A673 (cell line): ENCODE measurements around the gene PSPN. TPM values are rescaled to one million over a fixed set of nuclear protein-coding genes. Genes with fewer than 3 reads are reported as not detected.
"Not testable (repeated sequence)": the region's sequence is repeated elsewhere in the genome, so short reads cannot be mapped to it uniquely, and the experiment has no call there.

Source experiments
- BruUV-seq: library from RNA; stranded (reverse); fragments of 400-500 nt; replicated peaks from 2 replicates; lab custom pipeline; 2021; lab: Mats Ljungman, UMichigan
- CTCF ChIA-PET: fragments of 300-600 bp; sonication (Branson Sonifier 250); formaldehyde crosslinking; loops from one replicate; lab custom pipeline; 2022; ENCODE audit warnings: antibody characterized with exemption; lab: Charles Lee
- POLR2A ChIA-PET: fragments of 300-600 bp; sonication (Branson Sonifier 250); formaldehyde crosslinking; loops from one replicate; lab custom pipeline; 2022; ENCODE audit warnings: antibody characterized with exemption; ENCODE audit not compliant: low non-redundant PET; lab: Charles Lee
- DNase-seq: peaks from one replicate; pipeline ENCODE4 v3.0.0-alpha.2; 2015; ENCODE audit warnings: low spot score
- H3K27ac ChIP-seq: fragments of 200-600 bp; sonication (generic); 2 replicates; pipeline ENCODE4 v1.5.1; 2016; ENCODE audit warnings: mixed run types, low read depth, mild to moderate bottlenecking, mixed read lengths, antibody characterized with exemption, low read length; ENCODE audit not compliant: poor library complexity, severe bottlenecking
- H3K27me3 ChIP-seq: fragments of 200-600 bp; sonication (generic); replicated peaks from 2 replicates; pipeline ENCODE4 v1.6.1; 2017; ENCODE audit warnings: mixed run types, low read depth, mild to moderate bottlenecking, mixed read lengths, antibody characterized with exemption, low read length; ENCODE audit not compliant: insufficient read depth, poor library complexity
- H3K36me3 ChIP-seq: fragments of 200-600 bp; sonication (generic); 2 replicates; pipeline ENCODE4 v1.6.1; 2016; ENCODE audit warnings: mixed run types, mild to moderate bottlenecking, mixed read lengths, antibody characterized with exemption, low read length; ENCODE audit not compliant: insufficient read depth, poor library complexity, severe bottlenecking
- H3K4me1 ChIP-seq: fragments of 200-600 bp; sonication (generic); 2 replicates; pipeline ENCODE4 v1.6.1; 2017; ENCODE audit warnings: mixed run types, mild to moderate bottlenecking, mixed read lengths, antibody characterized with exemption, low read length; ENCODE audit not compliant: insufficient read depth, poor library complexity, severe bottlenecking
- H3K4me3 ChIP-seq: fragments of 200-600 bp; sonication (generic); 2 replicates; pipeline ENCODE4 v1.5.1; 2016; ENCODE audit warnings: low read depth, mixed run types, mild to moderate bottlenecking, mixed read lengths, low read length; ENCODE audit not compliant: poor library complexity, severe bottlenecking
- H3K9me3 ChIP-seq: fragments of 200-600 bp; sonication (generic); 2 replicates; pipeline ENCODE4 v1.6.1; 2016; ENCODE audit warnings: mixed run types, low read depth, mild to moderate bottlenecking, mixed read lengths, antibody characterized with exemption, low read length; ENCODE audit not compliant: poor library complexity, severe bottlenecking
- EZH2 ChIP-seq: fragments of 200-600 bp; sonication (generic); IDR thresholded peaks from 2 replicates; pipeline ENCODE4 v1.6.1; 2017; ENCODE audit warnings: borderline replicate concordance, low read depth, mild to moderate bottlenecking, mixed read lengths, antibody characterized with exemption, low read length; ENCODE audit not compliant: poor library complexity, severe bottlenecking
- intact Hi-C: fragments of 100-400 bp; cut with micrococcal nuclease; formaldehyde crosslinking; loops from one replicate; pipeline ENCODE4 v1.10.0; 2022; ENCODE audit not compliant: unreplicated experiment
- total RNA-seq: library from RNA; stranded (reverse); gene quantifications from 2 replicates; pipeline ENCODE4 v1.2.3, GENCODE V29; 2021
- TF ChIP-seq, protein P1 (sequence below): fragments of 300-800, 200-600 bp; sonication (generic); conservative IDR thresholded peaks from 2 replicates; pipeline ENCODE4 v1.5.1; 2017; ENCODE audit warnings: low read depth, mild to moderate bottlenecking, antibody characterized with exemption, low read length, moderate library complexity, mixed read lengths

Gene PSPN
- total RNA-seq, 1 experiment from 2014 or later, result 3.4 TPM

DNA sequence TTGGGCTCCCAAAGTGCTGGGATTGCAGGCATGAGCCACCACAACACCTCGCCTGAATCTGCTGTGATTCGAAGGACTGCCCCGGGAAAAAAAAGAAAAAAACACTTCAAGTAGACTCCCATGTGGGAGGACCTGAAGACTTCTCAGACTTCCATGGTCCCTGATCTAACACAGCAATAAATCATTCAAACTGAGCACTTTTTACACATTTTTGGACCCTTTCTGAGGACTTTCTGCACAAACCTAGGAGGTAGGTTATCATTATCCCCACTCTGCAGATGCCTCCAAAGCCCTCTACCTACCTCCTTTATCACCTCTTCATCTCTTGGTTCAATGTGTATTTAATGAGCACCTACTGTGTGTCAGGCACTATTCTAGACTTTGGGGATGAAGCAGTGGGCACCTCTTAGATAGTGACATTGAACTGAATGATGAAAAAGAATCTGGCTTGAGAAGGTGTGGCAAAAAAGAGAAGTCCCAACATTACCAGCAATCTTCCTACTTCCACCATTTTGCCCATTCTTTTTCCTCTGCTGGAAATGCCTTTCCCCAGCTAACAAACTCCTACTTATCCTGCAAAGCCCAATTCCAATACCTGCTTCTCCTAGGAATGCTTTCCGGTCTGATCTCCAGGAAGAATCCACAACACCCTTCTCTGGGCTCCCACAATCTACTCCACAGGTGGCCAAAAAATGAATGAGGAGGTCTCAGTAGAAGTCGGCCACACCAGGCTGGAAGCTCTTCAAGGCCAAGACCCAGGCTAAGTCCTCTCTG, 16.0 kb downstream of the PSPN start:
- no TSS peak for BruUV-seq
- H3K36me3 ChIP-seq, result peaks cover 5% of the 10 kb centered on the region
- H3K27ac ChIP-seq, result no peak overlapping the region
- CTCF ChIA-PET, result no interaction called here
- intact Hi-C loops, result no loop called here
- no peaks in the 10 kb centered on the region for H3K4me1 ChIP-seq
- TF ChIP-seq, protein P1, sequence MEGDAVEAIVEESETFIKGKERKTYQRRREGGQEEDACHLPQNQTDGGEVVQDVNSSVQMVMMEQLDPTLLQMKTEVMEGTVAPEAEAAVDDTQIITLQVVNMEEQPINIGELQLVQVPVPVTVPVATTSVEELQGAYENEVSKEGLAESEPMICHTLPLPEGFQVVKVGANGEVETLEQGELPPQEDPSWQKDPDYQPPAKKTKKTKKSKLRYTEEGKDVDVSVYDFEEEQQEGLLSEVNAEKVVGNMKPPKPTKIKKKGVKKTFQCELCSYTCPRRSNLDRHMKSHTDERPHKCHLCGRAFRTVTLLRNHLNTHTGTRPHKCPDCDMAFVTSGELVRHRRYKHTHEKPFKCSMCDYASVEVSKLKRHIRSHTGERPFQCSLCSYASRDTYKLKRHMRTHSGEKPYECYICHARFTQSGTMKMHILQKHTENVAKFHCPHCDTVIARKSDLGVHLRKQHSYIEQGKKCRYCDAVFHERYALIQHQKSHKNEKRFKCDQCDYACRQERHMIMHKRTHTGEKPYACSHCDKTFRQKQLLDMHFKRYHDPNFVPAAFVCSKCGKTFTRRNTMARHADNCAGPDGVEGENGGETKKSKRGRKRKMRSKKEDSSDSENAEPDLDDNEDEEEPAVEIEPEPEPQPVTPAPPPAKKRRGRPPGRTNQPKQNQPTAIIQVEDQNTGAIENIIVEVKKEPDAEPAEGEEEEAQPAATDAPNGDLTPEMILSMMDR, result no peak
- TF ChIP-seq EZH2, result no peak
- H3K27me3 ChIP-seq, result no peaks in the 10 kb centered on the region
- POLR2A ChIA-PET, result no interaction called here
- H3K9me3 ChIP-seq, result no peaks in the 10 kb centered on the region
- no peak overlapping the region for H3K4me3 ChIP-seq
- no peak for DNase-seq

- ChIA-PET POLR2A (no interaction called here), CTCF (interaction anchor here (0.7 kb wide), 1 partner anchor 109 kb away, joined by 3 read pairs; no protein-coding TSS in a partner anchor)
Measured at GRCh38 chr19:6358003-6358402, 17.7 kb downstream of the PSPN start.

DNA sequence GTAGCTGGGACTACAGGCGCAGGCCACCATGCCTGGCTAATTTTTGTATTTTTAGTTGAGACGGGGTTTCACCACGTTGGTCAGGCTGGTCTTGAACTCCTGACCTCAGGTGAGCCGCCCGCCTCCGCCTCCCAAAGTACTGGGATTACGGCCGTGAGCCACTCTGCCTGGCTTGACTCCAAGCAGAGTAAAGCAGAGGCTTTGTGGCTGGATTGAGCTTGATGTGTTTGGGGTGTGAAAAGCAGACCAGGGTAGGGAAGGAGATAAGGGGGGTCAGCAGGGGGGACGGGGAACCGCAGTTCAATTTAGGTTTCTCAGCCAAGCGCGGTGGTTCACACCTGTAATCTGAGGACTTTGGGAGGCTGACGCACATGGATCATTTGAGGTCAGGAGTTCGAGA, 18.6 kb downstream of the PSPN start:
- intact Hi-C loops, result no loop called here
- no peaks in the 10 kb centered on the region for H3K27me3 ChIP-seq
- no peak overlapping the region for H3K27ac ChIP-seq
- H3K36me3 ChIP-seq, result no peaks in the 10 kb centered on the region
- no peak for DNase-seq
- H3K4me1 ChIP-seq, result no peaks in the 10 kb centered on the region
- H3K4me3 ChIP-seq, result no peak overlapping the region
- no TSS peak for BruUV-seq
- ChIA-PET CTCF (interaction anchor here (0.6 kb wide), 2 partner anchors 141 to 368 kb away, joined by 3 read pairs; no protein-coding TSS in a partner anchor), POLR2A (no interaction called here)
- no peaks in the 10 kb centered on the region for H3K9me3 ChIP-seq
- TF ChIP-seq, protein P1, result no peak
- no peak for TF ChIP-seq EZH2

More at GRCh38 chr19:6358003-6358402, 17.7 kb downstream of the PSPN start:
- DNase-seq, result no peak
- no TSS peak for BruUV-seq
- Histone ChIP-seq H3K36me3 (no peaks in the 10 kb centered on the region), H3K4me1 (no peaks in the 10 kb centered on the region), H3K4me3 (no peak overlapping the region), H3K9me3 (no peaks in the 10 kb centered on the region), H3K27ac (no peak overlapping the region), H3K27me3 (no peaks in the 10 kb centered on the region)
- TF ChIP-seq, protein P1, result no peak
- TF ChIP-seq EZH2, result no peak
- intact Hi-C loops, result no loop called here

DNA sequence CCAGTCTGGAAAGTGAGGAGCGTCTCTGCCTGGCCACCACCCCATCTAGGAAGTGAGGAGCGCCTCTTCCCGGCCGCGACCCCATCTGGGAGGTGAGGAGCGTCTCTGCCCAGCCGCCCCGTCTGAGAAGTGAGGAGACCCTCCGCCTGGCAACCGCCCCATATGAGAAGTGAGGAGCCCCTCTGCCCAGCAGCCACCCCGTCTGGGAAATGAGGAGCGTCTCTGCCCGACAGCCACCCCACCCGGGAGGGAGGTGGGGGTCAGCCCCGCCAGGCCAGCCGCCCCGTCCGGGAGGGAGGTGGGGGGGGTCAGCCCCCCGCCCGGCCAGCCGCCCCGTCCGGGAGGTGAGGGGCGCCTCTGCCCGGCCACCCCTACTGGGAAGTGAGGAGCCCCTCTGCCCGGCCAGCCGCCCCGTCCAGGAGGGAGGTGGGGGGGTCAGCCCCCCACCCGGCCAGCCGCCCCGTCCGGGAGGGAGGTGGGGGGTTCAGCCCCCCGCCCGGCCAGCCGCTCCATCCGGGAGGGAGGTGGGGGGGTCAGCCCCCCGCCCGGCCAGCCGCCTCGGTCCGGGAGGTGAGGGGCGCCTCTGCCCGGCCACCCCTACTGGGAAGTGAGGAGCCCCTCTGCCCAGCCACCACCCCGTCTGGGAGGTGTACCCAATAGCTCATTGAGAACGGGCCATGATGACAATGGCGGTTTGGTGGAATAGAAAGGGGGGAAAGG, 20.3 kb downstream of the PSPN start:
- DNase-seq, H3K9me3 ChIP-seq, H3K4me1 ChIP-seq, intact Hi-C loops, BruUV-seq, CTCF ChIA-PET, H3K36me3 ChIP-seq, H3K27me3 ChIP-seq, H3K4me3 ChIP-seq, POLR2A ChIA-PET, H3K27ac ChIP-seq: not testable (repeated sequence)
